M059J (cell line): Measurements from ENCODE around the gene CHMP2B. TPM values are rescaled to one million over a fixed set of nuclear protein-coding genes. Genes with fewer than 3 reads are reported as not detected.
"Not testable (repeated sequence)": the region's sequence is repeated elsewhere in the genome, so short reads cannot be mapped to it uniquely, and the experiment has no call there.

Experiments
- DNase-seq: peaks from one replicate; pipeline ENCODE4 v3.0.0-alpha.2; 2012; ENCODE audit warnings: low read depth
- total RNA-seq: library from RNA; depleted of rRNA; stranded (reverse); fragments of >200 nt; shearing (Covaris generic); gene quantifications from 2 replicates; pipeline ENCODE4 v1.2.3, GENCODE V29; 2014

The CHMP2B gene
- total RNA-seq, 1 experiment from 2014 or later, result 25.6 TPM

- no peak for DNase-seq
These were observed 2.0 kb downstream of the CHMP2B start for GRCh38 chr3:87229113-87229512.

GRCh38 chr3:87233805-87234204, 6.7 kb downstream of the CHMP2B start:
- no peak for DNase-seq

- peak; percentile 2 for DNase-seq
These were observed 9.0 kb downstream of the CHMP2B start for GRCh38 chr3:87236093-87236492.

- peak; percentile 2 for DNase-seq
These were observed 19.7 kb downstream of the CHMP2B start for GRCh38 chr3:87246662-87247429.

GRCh38 chr3:87247430-87247773, 20.3 kb downstream of the CHMP2B start:
- peak; percentile 10 for DNase-seq

- not testable (repeated sequence) for DNase-seq
These were observed 21.1 kb downstream of the CHMP2B start for GRCh38 chr3:87248231-87248630.

GRCh38 chr3:87248831-87249230, 21.7 kb downstream of the CHMP2B start:
- DNase-seq, result no peak

- no peak for DNase-seq
These were observed 22.9 kb downstream of the CHMP2B start for GRCh38 chr3:87250009-87250408.

- peak; percentile 47 for DNase-seq
These were observed 33.2 kb downstream of the CHMP2B start for GRCh38 chr3:87260270-87260669.

- no peak for DNase-seq
These were observed 34.8 kb downstream of the CHMP2B start for GRCh38 chr3:87261925-87262324.

- no peak for DNase-seq
These were observed 41.0 kb downstream of the CHMP2B start for GRCh38 chr3:87267953-87268645.

- DNase-seq, result peak; percentile 16
These were observed 41.6 kb downstream of the CHMP2B start for GRCh38 chr3:87268646-87269211.

GRCh38 chr3:87269723-87270122, 42.6 kb downstream of the CHMP2B start:
- no peak for DNase-seq

GRCh38 chr3:87270908-87271700, 44.0 kb downstream of the CHMP2B start:
- DNase-seq, result peak; percentile 15

GRCh38 chr3:87272718-87273341, 45.7 kb downstream of the CHMP2B start:
- no peak for DNase-seq

GRCh38 chr3:87276484-87276883, 49.4 kb downstream of the CHMP2B start, which contains the start of gene POU1F1:
Gene POU1F1, minus strand, starts transcription at chr3:87276584. Its CDS starts 122 bp downstream, at chr3:87276462.
- DNase-seq, result no peak

- peak; percentile 41 for DNase-seq
These were observed 59.9 kb downstream of the CHMP2B start for GRCh38 chr3:87287011-87287410.

- DNase-seq, result no peak
These were observed 61.3 kb downstream of the CHMP2B start for GRCh38 chr3:87288446-87288845.

- peak; percentile 51 for DNase-seq
These were observed 71.1 kb downstream of the CHMP2B start for GRCh38 chr3:87298111-87298718.

GRCh38 chr3:87305031-87305430, 77.9 kb downstream of the CHMP2B start:
- DNase-seq, result not testable (repeated sequence)
